NCI-H1417 (cell line): ENCODE data around the gene RELB.
A peak's percentile ranks its signal among the peaks of the same experiment; 100 is the strongest.

Experiments
- DNase-seq, 3 experiments: peaks; one replicate each; lab custom pipeline; 2025; lab: John Stamatoyannopoulos, UW

RELB gene

DNA sequence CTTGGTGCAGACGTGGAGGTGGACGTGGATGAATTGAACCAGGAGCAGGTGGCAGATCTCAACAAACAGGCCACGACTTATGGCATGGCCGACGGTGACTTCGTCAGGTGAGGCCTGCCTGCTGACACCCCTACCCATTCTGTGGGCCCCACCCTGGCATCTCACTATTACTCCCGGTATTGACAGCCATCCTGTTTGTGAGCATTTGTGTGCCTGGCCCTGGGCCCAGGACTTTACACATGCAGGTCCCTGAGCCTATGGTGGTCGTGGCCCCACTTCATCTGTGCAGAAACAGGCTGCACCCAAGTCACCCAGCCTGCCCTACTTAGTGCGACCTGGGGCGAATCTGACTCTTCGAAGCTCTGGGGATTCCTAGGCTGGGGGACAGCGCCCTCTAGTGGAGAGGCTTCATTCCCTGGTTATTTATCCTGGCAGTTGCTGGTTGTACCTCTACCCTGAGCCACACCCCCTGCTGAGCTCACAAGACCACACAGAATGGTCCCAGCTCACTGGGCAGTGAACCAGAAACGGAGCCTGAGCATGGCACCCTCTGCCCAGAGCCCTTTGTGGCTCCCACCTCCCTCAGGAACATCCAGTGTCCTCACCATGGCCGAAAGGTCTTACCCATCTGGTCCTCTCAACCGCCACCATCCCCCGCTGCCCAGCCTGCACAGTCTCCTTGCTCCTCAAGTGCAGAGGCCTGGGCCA is 58.1 kb downstream of the RELB start:
- DNase-seq = peak; percentile 27 to 66 (median 43)

DNA sequence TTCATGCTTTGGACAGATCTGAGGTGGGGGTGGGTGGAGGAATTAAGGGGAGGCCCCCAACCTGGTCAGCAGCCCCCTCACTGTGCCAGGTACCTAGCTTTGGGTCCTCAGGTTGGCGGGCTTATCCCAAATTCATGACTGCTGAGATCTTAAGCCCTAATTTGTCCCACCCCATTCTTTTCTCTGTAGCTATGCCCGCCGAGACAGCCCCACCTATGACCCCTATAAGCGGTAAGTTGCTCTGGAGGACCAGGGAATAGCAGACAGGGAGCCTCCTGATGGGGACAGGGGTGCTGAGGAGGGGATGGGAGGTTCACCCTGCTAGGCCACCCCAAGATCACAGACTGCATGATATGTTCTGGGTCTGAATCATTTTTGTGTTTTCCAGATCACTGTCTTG is 60.7 kb downstream of the RELB start:
- no peak for DNase-seq

- no peak for DNase-seq
Measured at GRCh38 chr19:45063851-45064801, 62.9 kb downstream of the RELB start.

DNA sequence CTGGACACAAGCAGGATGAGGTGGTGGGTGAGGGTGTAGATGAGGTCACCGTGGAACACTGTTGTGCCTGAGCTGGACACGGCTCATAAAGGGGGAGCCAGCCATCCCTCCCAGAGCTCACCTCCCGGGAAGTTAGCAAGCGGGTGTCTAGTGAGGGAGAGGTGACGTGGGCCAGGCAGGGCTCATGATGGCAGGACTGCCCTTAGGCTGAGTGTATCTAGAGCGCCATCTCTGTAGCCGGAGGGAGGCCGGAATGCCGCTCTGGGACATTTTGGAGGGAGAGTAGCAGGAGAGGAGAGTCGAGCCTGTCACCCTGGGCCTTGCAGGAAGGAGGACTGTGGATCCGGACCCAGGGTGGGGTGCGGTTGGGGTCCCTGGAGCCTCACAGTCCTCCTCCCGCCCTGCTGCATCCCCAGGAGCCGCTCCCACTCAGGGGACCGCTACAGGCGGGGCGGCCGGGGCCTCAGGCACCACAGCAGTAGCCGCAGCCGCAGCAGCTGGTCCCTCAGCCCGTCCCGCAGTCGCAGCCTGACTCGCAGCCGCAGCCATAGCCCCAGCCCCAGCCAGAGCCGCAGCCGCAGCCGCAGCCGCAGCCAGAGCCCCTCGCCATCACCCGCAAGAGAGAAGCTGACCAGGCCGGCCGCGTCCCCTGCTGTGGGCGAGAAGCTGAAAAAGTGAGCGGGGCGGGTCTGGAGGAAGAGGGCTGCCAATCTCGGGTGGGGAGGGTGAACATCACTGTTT is 65.8 kb downstream of the RELB start:
- no peak for DNase-seq

GRCh38 chr19:45068041-45068440 is 66.8 kb downstream of the RELB start:
- DNase-seq = no peak

DNA sequence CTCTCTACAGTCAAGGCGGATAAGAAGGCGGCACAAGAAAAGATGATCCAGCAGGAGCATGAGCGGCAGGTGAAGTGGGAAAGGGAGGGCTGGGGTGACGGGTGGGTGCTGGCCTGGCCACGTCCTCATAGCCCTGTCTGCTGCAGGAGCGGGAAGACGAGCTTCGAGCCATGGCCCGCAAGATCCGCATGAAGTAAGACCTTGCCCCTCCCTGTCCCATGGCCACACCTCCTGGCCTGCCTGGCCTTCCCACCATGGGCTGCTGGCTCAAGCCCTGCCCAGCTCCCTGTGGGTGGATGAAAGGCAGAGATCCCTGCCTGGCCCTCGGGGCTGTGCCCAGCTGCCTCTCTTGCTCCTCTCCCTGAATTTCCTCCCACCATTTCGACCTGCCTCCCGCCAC is 67.8 kb downstream of the RELB start:
- DNase-seq = peak in 1 of 3 experiments; percentile 3

DNA sequence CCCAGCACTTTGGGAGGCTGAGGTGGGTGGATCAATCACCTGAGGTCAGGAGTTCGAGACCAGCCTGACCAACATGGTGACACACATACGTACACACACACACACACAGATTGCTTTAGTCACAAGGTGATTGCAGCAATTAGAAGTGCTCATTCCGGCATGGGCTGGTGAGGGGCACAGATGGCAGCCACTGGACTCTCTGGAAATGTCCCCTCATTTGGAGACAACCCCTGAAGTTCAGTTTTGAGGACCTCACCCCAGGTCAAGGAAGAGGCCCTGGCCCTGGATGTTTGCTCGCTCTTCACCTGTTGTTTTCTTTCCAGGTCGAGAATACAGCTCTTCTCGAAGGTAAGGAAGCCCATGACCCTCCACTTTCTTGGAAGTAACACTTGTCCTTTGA is 69.0 kb downstream of the RELB start:
- no peak for DNase-seq

DNA sequence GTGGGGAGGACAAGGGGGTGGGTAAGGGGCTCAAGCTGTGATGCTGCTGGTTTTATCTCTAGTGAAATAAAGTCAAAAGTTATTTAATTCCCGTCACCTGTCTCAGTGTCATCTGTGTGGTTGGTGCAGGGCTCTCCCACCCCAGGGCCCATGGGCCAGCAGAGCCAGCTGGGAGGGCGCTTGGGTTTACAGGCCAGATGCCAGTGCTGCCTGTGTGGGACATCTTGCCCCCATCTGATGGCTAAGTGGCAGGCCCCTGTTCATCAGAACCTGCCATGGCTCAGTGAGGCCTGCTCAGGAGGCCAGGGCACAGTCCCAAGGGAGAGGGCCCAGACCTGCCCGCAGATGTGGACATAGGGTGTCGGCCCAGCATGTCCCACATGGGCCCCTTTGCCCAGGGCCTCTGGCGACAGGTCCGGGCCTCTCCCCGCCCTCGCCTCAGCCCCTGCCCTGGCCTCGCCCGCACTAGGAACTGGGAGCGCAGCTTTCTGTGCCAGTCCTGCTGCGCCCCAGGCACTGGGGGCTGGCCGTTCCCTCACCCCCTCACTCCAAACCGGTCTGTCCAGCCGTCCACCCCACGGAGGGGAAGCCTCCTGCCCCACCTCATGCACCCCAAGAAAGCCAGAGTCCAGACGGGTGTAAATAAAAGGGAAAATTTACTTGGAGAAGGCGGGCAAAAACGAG is 69.7 kb downstream of the RELB start:
- no peak for DNase-seq

GRCh38 chr19:45071545-45071938 is 70.3 kb downstream of the RELB start:
- DNase-seq = no peak

DNA sequence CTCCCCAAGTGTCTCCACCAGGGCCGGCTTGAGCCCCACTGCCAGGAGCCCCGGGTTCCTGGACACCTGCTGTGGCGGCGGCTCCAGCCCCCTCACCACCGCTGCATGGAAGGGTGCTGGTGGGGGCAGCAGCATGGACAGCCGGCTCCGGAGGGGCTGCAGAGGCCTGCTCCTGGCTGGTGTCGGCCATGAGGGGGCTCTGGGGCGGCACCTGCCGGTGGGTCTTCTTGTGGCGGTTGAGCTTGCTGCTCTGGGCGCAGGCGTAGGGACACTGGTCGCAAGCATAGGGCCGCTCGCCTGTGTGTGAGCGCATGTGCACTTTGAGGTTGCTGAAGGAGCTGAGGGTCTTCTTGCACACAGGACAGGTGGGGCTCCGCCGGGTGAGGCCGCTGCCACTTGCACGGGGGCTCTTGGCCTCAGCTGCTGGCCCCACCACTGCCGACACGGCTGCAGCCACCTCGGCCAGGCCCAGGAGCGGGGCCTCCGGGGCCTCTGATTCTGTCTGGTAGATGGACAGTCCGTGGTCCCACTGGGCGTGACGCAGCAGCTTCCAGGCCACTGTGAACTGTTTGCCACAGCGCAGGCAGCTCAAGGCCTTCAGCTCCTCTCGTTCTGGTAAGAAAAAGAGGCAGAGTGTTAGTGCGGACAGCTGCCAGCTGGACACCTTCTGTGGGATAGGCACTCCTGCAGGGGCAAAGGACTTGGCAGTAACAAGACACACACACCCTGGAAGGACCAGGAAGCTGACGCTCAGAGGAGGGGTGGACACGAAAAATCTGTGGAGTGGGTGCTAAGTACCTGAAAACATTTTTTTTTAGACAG is 70.9 kb downstream of the RELB start:
- DNase-seq = no peak

DNA sequence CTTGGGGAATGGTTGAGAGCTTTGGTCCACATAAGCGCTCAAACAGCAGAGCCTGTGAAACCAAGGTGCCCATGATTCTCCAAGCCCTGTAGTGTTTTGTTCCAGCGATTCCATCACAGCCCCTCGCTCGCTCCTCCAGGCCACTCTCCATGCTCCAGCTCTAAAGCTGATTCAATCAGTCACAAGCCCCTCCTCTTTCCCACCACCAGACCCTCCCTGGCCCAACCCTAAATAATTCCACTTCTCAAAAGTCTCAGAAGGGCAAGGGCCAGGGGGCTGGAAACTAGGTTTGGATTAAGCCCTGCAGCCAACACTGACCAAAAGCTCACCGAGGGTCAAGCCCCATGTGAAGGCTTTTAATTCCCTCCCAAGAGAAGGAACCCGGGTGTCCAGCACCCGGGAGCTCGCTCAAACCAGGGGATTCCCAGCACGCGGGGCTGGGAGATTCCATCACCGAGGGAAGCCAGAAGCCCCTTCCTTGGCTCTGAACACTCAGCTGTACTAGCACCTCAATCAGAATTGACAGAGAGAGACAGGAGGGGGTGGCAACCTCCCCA is 73.6 kb downstream of the RELB start:
- peak in 1 of 3 experiments; percentile 1 for DNase-seq

DNA sequence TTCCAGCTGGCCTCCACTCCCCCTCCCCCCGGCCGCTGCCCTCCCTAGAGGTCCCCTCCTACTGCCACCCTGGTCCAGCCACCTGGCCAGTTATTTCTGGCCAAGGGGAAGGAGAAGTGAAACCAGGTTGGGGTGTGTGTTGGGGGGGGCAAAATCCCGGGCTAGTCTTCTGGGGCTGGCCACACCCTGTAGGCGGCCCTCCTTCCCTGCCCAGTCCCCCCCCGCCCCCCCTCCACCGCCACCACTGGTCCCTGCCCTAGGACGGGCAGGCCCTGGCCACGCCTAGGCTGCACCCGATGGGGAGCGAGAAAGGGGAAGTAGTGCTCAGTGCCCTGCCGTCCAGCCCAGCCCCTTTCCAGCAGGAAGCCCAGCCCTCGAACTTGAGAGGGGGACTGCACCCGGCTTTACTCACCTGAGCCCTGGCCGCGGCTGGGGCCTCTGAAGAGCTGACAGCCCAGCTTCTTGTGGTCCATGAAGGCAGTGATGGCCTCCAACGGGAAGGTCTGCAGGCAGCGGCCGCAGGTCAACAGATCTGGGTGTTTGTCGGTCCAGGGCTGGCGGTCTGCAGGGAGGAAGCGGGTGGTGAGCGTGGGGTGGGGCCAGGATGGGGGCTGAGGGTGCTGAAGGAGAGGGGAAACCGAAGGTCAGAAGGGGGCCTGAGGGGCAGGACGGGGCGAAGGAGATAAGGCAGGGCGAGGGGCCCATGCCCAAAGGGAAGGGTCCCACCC is 74.2 kb downstream of the RELB start:
- DNase-seq = peak; percentile 19 to 45 (median 31)

GRCh38 chr19:45076029-45076850 is 75.0 kb downstream of the RELB start, which contains the start of gene ZNF296:
ZNF296 (minus strand) TSS chr19:45076478; CDS start chr19:45076373, 105 bp downstream.
- DNase-seq = peak; percentile 71 to 87 (median 75)

DNA sequence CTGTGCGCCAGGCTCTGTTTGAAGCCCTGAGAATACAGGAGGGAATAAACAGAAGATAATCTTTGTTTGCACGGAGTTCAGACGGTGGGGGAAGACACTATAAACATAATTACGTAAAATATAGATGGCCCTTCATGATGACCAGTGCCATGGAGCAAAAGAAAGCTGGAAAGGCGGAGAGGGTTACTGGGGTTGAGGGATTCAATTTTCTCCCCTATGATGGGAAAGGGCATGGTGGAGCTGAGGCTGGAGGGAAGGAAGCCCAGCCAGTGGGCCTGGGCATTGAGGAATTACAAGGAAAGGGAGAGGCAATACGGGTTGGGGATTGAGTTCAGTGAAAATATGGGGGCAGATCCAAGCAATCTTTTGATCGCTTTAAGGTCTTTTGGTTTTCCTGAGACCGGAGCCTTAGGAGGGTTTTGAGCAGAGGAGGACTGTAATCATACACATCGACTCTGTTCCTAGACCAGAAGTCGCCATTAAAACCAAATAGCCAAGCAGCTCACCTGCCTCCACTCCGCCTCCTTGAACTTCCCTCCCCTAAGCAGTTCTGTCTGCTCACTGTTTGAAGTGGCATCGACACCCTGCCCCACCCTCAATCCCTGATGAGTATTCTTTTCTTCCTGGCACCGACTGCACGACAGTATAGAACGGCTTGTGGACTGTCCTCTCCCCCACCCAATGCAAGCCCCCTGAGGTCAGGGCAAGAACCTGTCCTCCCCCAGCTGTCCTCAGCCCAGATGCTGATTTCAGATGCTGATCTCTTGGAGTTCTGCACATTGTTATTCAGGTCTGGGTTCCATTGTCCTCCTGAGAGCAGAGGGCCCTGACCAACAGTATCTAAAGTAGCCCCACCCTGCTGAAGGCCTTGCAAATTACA is 75.8 kb downstream of the RELB start:
- DNase-seq = peak in 1 of 3 experiments; percentile 31

DNA sequence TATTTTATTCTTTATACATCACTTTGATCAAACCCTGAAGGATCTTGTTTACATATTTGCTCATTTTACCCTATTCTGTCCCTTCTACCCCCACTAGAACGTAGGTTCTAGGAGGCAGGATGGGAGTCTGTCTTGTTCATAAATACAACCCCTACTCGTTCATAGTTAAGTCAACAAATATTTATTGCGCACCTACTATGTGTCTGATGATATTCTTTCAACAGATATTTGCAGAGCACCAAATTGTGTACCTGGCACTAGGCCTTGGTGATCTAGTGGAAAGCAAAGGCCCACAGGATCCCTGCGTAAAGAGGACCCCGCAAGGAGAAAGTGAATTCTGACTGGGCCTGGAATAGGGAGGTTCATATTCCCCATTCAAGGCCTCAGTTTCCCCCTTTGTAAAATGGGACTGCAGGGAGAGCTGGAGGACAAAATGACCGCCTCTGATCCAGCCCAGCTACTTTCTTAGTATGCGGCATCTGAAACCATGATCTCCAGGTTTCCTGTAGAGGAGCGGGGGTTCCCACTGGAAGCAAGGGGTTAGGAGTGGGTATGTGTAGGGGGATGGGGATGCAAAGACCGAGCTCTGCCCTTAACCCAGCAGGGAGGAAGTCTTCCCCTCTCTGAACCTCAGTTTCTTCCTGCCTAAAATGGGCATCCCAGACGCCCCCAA is 77.3 kb downstream of the RELB start:
- DNase-seq = no peak

DNA sequence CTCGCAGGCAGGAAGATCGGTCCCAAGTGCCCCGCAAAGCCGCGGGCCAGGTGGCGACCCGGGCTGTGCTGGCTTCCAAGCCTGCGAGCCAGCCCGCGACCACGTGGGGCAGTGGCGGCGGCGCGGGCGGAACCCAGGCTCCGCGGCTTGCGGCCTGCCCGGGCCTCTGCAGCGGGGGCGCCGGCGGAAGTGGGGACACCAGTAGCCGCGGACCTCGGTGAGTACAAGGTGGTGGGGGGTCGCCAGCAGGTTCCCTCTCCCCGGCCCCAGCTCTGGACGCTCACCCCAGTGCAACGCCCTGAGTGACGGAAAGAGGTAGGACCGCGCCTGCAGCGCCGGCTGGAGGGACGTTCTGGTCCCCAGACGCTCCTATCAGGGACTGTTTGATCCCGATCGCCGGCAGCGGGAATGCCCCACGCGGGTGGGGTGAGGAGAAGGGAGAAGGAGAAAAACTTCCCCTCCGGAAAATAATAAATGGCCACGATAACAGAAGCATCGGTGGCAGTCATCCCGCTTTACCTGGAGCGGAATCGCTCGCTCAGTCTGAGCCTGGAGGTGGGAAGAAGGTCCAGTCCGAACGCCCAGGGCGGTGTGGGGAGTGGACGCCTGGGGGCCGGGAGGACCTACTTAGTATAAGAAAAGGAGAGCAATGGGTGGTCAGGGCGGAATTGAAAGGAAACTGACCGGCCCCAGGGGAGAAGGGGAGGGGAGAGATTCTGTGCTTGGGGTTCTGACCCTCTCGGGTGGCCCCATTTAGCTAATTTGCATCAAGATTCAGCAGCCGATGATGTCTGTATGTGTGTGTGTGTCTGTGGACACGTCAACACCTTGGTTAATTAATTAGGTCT is 78.0 kb downstream of the RELB start, which contains the start of gene GEMIN7:
TSS of gene GEMIN7 (plus strand) at position 198 of the 848 bp plus-strand sequence. CDS start 10,855 bp downstream, outside the sequence.
- peak; percentile 78 to 84 (median 80) for DNase-seq
